ENCODE results near the gene MRM1. TPM values are rescaled to one million over a fixed set of nuclear protein-coding genes. Genes with fewer than 3 reads are reported as not detected.

MRM1 gene
- total RNA-seq, 3 donors from 2014 or later (not counting 1 experiment from before 2014, with no cell fraction given): 1.3 to 2.8 (median 1.7) TPM

GRCh38 chr17:36631022-36631421 is 29.6 kb downstream of the MRM1 start:
- no peaks in the 10 kb centered on the region for H3K4me1 ChIP-seq (ENCODE audit: control insufficient read depth, insufficient read depth, low read length)

DNA sequence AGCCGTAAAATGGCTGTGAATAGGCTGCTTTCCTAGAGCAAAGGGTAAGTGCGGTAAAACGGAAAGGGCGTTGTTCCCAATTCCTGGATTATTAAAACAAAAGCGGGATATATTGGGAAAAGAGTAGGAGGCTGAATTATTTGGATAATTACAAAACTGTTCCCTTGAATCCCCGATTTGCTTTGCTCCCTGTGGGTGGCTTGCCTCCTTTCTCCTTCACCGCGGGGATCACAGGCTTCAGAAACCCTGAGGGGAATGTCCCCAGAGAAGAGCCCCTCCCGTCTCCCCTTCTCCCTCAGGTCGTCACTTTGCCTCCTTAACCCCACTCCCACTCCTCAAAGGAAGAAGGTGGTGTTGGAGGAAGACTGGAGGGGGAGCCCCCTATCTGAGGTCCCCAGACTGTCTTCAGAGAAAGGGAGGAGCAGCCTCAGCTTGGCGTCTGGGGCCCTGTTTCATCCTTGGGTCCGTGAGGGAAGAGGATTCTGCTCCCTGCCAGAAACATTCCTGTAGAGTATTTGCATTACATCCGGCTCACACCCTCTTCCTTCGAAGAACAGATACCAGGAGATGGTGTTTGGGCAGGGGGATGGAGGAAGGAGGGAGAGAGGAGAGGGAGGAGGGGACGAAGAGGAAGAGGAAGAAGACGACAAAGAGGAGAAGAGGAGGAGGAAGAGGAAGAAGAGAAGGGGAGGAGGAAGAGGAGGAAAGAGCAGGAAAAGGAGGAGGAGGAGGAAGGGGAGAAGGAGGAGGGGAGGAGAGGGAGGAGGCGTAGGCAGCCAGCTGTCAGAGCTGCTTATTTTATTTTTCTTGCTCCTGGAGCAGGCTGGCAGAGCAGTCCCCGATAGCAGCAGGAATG is 31.8 kb downstream of the MRM1 start:
- H3K27me3 ChIP-seq (ENCODE audit: control insufficient read depth, insufficient read depth, low read length): no peaks in the 10 kb centered on the region

More at GRCh38 chr17:36631022-36631421, 29.6 kb downstream of the MRM1 start:
- no peaks in the 10 kb centered on the region for H3K9me3 ChIP-seq (ENCODE audit: control insufficient read depth, insufficient read depth, low read length)
- TF ChIP-seq CTCF (IDR thresholded peaks at IDR 0.05): no peak
- DNase-seq: no peak
- H3K27ac ChIP-seq (ENCODE audit: low read length): no peak overlapping the region
- no peak overlapping the region for H3K4me3 ChIP-seq (ENCODE audit: low read length)
- no peak overlapping the region for H3K27ac Mint-ChIP-seq
- H3K4me3 Mint-ChIP-seq: no peak overlapping the region
- ATAC-seq: no peak
- H3K36me3 ChIP-seq (ENCODE audit: control insufficient read depth, insufficient read depth, low read length): no peaks in the 10 kb centered on the region
- H3K27me3 ChIP-seq (ENCODE audit: control insufficient read depth, insufficient read depth, low read length): no peaks in the 10 kb centered on the region
- H3K27me3 Mint-ChIP-seq (ENCODE audit: low read depth in 2 of 2): peaks cover 9 to 16% of the 10 kb centered on the region in 2 donors
- H3K36me3 Mint-ChIP-seq: no peaks in the 10 kb centered on the region
- WGBS (ENCODE audit: insufficient coverage): 70% methylated on average over 4 of the region's 4 CpGs
- intact Hi-C loops (cut with micrococcal nuclease): no loop called here
- no peaks in the 10 kb centered on the region for H3K9me3 Mint-ChIP-seq
- no peaks in the 10 kb centered on the region for H3K4me1 Mint-ChIP-seq

GRCh38 chr17:36640346-36640745 is 39.0 kb downstream of the MRM1 start:
- H3K9me3 ChIP-seq (ENCODE audit: control insufficient read depth, insufficient read depth, low read length): no peaks in the 10 kb centered on the region
- H3K36me3 Mint-ChIP-seq: no peaks in the 10 kb centered on the region
- WGBS (ENCODE audit: insufficient coverage): 97% methylated on average over 2 of the region's 2 CpGs
- no peak for TF ChIP-seq CTCF (IDR thresholded peaks at IDR 0.05)
- H3K9me3 Mint-ChIP-seq: no peaks in the 10 kb centered on the region
- no peak for ATAC-seq
- no peak overlapping the region for H3K4me3 Mint-ChIP-seq
- H3K4me1 ChIP-seq (ENCODE audit: control insufficient read depth, insufficient read depth, low read length): peaks cover 18% of the 10 kb centered on the region
- no peaks in the 10 kb centered on the region for H3K36me3 ChIP-seq (ENCODE audit: control insufficient read depth, insufficient read depth, low read length)
- H3K27me3 Mint-ChIP-seq (ENCODE audit: low read depth in 2 of 2): peaks cover 60 to 66% of the 10 kb centered on the region in 2 donors
- intact Hi-C loops (cut with micrococcal nuclease): no loop called here
- DNase-seq: no peak
- peaks cover 26% of the 10 kb centered on the region for H3K27me3 ChIP-seq (ENCODE audit: control insufficient read depth, insufficient read depth, low read length)
- H3K4me3 ChIP-seq (ENCODE audit: low read length): no peak overlapping the region
- no peak overlapping the region for H3K27ac Mint-ChIP-seq
- peaks cover 18 to 26% of the 10 kb centered on the region in 2 donors for H3K4me1 Mint-ChIP-seq
- H3K27ac ChIP-seq (ENCODE audit: low read length): no peak overlapping the region

More for the DNA sequence above, 31.8 kb downstream of the MRM1 start:
- TF ChIP-seq CTCF (IDR thresholded peaks at IDR 0.05): no peak
- 67% methylated on average over 16 of the region's 18 CpGs for WGBS (ENCODE audit: insufficient coverage)
- Mint-ChIP-seq H3K9me3 (no peaks in the 10 kb centered on the region), H3K36me3 (no peaks in the 10 kb centered on the region), H3K27me3 (ENCODE audit: low read depth in 2 of 2) (peaks cover 19 to 22% of the 10 kb centered on the region in 2 donors), H3K4me1 (no peaks in the 10 kb centered on the region), H3K4me3 (no peak overlapping the region), H3K27ac (no peak overlapping the region)
- Histone ChIP-seq H3K27ac (ENCODE audit: low read length) (no peak overlapping the region), H3K4me3 (ENCODE audit: low read length) (no peak overlapping the region), H3K4me1 (ENCODE audit: control insufficient read depth, insufficient read depth, low read length) (no peaks in the 10 kb centered on the region), H3K36me3 (ENCODE audit: control insufficient read depth, insufficient read depth, low read length) (no peaks in the 10 kb centered on the region), H3K9me3 (ENCODE audit: control insufficient read depth, insufficient read depth, low read length) (no peaks in the 10 kb centered on the region)
- DNase-seq (no peak), ATAC-seq (no peak)
- intact Hi-C loops (cut with micrococcal nuclease): no loop called here

Data from natural killer cell (primary cell).